IPS-18a (cell line): Measurements from ENCODE around the gene NINJ1.

ENCODE experiments used
- H3K27ac ChIP-seq: one replicate; pipeline ENCODE4 v1.5.1; 2013; ENCODE audit warnings: low read length
- H3K27me3 ChIP-seq: one replicate; pipeline ENCODE4 v1.6.1; 2013; ENCODE audit warnings: mild to moderate bottlenecking, low read length; ENCODE audit not compliant: control insufficient read depth, insufficient read depth
- H3K36me3 ChIP-seq: one replicate; pipeline ENCODE4 v1.6.1; 2013; ENCODE audit warnings: low read depth, low read length; ENCODE audit not compliant: control insufficient read depth
- H3K4me1 ChIP-seq: one replicate; pipeline ENCODE4 v1.6.1; 2013; ENCODE audit warnings: low read depth, low read length; ENCODE audit not compliant: control insufficient read depth
- H3K4me3 ChIP-seq: one replicate; pipeline ENCODE4 v1.5.1; 2013; ENCODE audit warnings: low read length
- H3K9ac ChIP-seq: one replicate; pipeline ENCODE4 v1.6.1; 2013; ENCODE audit warnings: mild to moderate bottlenecking, low read length, moderate library complexity
- H3K9me3 ChIP-seq: one replicate; pipeline ENCODE4 v1.6.1; 2013; ENCODE audit warnings: low read depth, low read length; ENCODE audit not compliant: control insufficient read depth

NINJ1 gene

DNA sequence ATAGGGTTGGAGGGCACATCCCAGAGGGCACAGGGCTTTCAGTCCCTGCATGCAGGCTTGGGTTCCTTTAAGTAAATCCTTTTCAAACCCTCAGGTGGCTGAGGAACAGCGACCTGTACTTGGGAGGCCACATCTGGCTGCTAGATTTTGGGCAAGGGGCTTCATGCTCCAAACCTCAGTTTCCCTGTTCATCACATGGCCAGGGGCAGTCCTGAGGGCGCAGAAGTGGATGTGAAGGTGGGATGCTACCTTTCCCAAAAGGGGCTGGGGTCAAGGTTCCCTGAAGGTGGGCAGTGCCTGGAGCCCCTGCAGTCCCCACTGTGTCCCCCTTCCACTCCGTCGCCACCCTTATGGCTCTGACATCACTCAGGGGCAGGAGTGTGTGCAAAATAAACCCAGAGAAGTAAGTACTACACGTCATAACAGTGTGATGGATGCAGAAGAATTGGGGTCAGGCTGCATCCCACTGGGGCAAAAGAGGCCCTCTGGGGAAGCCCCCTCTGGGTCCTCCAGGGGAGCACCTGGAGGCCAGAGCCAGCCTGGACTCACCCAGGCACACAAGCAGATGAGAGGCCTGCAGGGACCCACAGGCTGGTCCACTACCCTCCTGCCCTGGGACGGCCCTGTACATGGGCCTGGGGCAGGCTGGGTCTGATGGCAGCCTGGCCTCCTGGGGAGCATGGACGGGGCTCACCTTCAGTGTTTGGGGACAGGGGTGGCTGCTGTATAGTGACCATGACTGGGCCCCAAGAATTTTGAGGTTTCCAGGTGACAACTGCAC, 40.0 kb downstream of the NINJ1 start:
- no peaks in the 10 kb centered on the region for H3K9me3 ChIP-seq
- no peak overlapping the region for H3K4me3 ChIP-seq
- H3K36me3 ChIP-seq: no peaks in the 10 kb centered on the region
- peaks cover 3% of the 10 kb centered on the region for H3K4me1 ChIP-seq
- H3K27me3 ChIP-seq: peaks cover 6% of the 10 kb centered on the region
- H3K9ac ChIP-seq: no peak overlapping the region
- H3K27ac ChIP-seq: no peak overlapping the region

GRCh38 chr9:93093127-93093876, 40.7 kb downstream of the NINJ1 start:
- Histone ChIP-seq H3K27me3 (peaks cover 6% of the 10 kb centered on the region), H3K9me3 (no peaks in the 10 kb centered on the region), H3K36me3 (no peaks in the 10 kb centered on the region), H3K27ac (no peak overlapping the region), H3K9ac (no peak overlapping the region), H3K4me3 (no peak overlapping the region), H3K4me1 (peaks cover 3% of the 10 kb centered on the region)

GRCh38 chr9:93092251-93092991, 41.6 kb downstream of the NINJ1 start:
- H3K4me3 ChIP-seq: no peak overlapping the region
- no peak overlapping the region for H3K27ac ChIP-seq
- H3K9ac ChIP-seq: no peak overlapping the region
- H3K4me1 ChIP-seq: peaks cover 3% of the 10 kb centered on the region
- H3K9me3 ChIP-seq: no peaks in the 10 kb centered on the region
- no peaks in the 10 kb centered on the region for H3K36me3 ChIP-seq
- peaks cover 6% of the 10 kb centered on the region for H3K27me3 ChIP-seq

DNA sequence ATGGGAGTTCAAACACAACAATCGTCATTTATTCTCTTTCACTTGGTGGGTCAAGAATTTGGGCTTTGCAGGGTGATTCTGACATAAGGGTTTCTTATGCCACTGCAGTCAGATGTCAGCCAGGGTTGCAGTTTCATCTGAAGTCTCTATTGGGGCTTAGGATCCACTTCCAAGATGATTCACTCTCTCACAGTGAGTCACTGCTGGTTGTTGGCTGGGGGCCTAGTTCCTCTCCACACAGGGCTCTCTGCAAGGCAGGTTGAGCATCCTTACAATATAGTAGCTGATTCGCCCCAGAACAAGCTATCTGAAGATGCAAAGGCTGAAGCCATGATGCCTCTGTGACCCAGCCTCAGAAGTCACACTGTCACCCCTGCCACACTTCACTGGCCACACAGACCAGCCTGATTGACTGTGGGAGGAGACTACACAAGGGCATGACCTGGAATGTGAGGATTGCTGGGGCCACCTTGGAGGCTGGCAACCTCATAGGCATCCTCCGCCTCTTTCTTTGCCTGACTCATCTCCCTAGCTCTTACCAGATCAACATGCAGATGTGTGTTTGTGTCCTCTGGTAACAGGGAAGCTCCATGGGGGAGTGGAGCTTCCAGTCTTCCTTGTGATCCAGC, 42.5 kb downstream of the NINJ1 start:
- H3K9ac ChIP-seq: no peak overlapping the region
- no peak overlapping the region for H3K27ac ChIP-seq

GRCh38 chr9:93091056-93091452, 43.0 kb downstream of the NINJ1 start:
- no peak overlapping the region for H3K4me3 ChIP-seq
- H3K9me3 ChIP-seq: no peaks in the 10 kb centered on the region
- no peaks in the 10 kb centered on the region for H3K36me3 ChIP-seq
- no peak overlapping the region for H3K27ac ChIP-seq
- no peaks in the 10 kb centered on the region for H3K4me1 ChIP-seq
- H3K9ac ChIP-seq: no peak overlapping the region
- H3K27me3 ChIP-seq: no peaks in the 10 kb centered on the region

More for the DNA sequence above, 42.5 kb downstream of the NINJ1 start:
- Histone ChIP-seq H3K4me1 (no peaks in the 10 kb centered on the region), H3K4me3 (no peak overlapping the region), H3K36me3 (no peaks in the 10 kb centered on the region), H3K27me3 (no peaks in the 10 kb centered on the region), H3K9me3 (no peaks in the 10 kb centered on the region)

- H3K4me1 ChIP-seq: no peaks in the 10 kb centered on the region
- no peak overlapping the region for H3K9ac ChIP-seq
- H3K4me3 ChIP-seq: no peak overlapping the region
- H3K36me3 ChIP-seq: no peaks in the 10 kb centered on the region
- no peaks in the 10 kb centered on the region for H3K27me3 ChIP-seq
- H3K9me3 ChIP-seq: peaks cover 4% of the 10 kb centered on the region
- no peak overlapping the region for H3K27ac ChIP-seq
These were observed 43.9 kb downstream of the NINJ1 start for GRCh38 chr9:93090091-93090655.

GRCh38 chr9:93089481-93089991, 44.5 kb downstream of the NINJ1 start:
- Histone ChIP-seq H3K4me1 (no peaks in the 10 kb centered on the region), H3K27me3 (no peaks in the 10 kb centered on the region), H3K36me3 (no peaks in the 10 kb centered on the region), H3K4me3 (no peak overlapping the region), H3K9me3 (peaks cover 4% of the 10 kb centered on the region), H3K27ac (no peak overlapping the region), H3K9ac (no peak overlapping the region)

GRCh38 chr9:93089024-93089423, 45.0 kb downstream of the NINJ1 start:
- no peak overlapping the region for H3K4me3 ChIP-seq
- no peak overlapping the region for H3K9ac ChIP-seq
- H3K4me1 ChIP-seq: no peaks in the 10 kb centered on the region
- peaks cover 4% of the 10 kb centered on the region for H3K9me3 ChIP-seq
- no peak overlapping the region for H3K27ac ChIP-seq
- H3K36me3 ChIP-seq: no peaks in the 10 kb centered on the region
- no peaks in the 10 kb centered on the region for H3K27me3 ChIP-seq

GRCh38 chr9:93088656-93089015, 45.4 kb downstream of the NINJ1 start:
- H3K36me3 ChIP-seq: no peaks in the 10 kb centered on the region
- peaks cover 4% of the 10 kb centered on the region for H3K9me3 ChIP-seq
- H3K27me3 ChIP-seq: no peaks in the 10 kb centered on the region
- no peak overlapping the region for H3K4me3 ChIP-seq
- H3K9ac ChIP-seq: no peak overlapping the region
- H3K4me1 ChIP-seq: no peaks in the 10 kb centered on the region
- H3K27ac ChIP-seq: no peak overlapping the region

DNA sequence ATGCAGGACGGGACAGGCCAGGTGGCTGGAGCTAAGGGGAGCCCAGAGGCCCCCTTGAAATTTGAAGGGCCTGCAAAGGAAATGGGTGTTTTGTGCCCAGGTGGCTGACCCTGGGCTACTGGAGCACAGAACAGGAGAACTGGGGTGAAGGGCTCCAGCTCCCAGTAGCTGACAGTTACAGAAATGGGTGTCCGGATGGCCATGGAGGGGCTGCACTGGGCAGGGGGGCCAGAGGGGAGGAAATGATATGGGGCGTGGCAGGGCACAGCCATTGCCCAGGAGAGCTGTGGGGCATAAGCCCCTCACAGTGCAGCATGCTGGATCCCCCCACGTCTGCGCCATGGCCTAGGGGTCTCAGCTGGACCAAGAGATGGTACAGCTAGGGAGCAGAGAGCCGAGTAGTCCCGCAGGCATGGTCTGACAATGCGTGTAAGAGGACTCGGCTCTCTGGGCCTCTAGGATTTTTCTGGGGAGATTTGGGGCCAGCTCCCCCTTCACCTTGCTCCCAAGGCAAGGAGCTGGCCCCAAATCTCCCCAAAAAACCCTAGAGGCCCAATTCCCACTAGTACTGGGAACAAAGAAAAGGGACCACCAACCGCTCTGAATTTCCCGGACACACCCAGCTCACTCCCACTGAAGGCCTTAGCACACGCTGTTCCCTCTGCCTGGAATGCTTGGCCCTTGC, 45.9 kb downstream of the NINJ1 start:
- Histone ChIP-seq H3K4me1 (no peaks in the 10 kb centered on the region), H3K27me3 (no peaks in the 10 kb centered on the region), H3K36me3 (no peaks in the 10 kb centered on the region), H3K4me3 (no peak overlapping the region), H3K9me3 (peaks cover 4% of the 10 kb centered on the region), H3K27ac (no peak overlapping the region), H3K9ac (no peak overlapping the region)
